ENCODE data around the gene JOSD1. TPM values are rescaled to one million over a fixed set of nuclear protein-coding genes. Genes with fewer than 3 reads are reported as not detected.

Gene JOSD1
- 10 to 100 TPM; 70.0 to 79.0 TPM for total RNA-seq

- Mint-ChIP-seq H3K36me3 (peaks cover 37 to 38% of the 10 kb centered on the region in 2 donors), H3K27ac (peak within 1 kb of the TSS; percentile 80 to 98), H3K9me3 (no peaks in the 10 kb centered on the region)
- peak; percentile 45 to 57 for ATAC-seq
- peak; percentile 98 for DNase-seq (ENCODE audit: low spot score in 2 of 2)
These were observed at the start of gene JOSD1 for GRCh38 chr22:38700789-38701628. TSS of gene JOSD1 (minus strand) at chr22:38700943. CDS start at chr22:38699987, 956 bp downstream.

- peaks cover 34 to 45% of the 10 kb centered on the region in 2 donors for H3K36me3 Mint-ChIP-seq
- no peaks in the 10 kb centered on the region for H3K9me3 Mint-ChIP-seq
- no peak for DNase-seq (ENCODE audit: low spot score in 2 of 2)
- H3K27ac Mint-ChIP-seq: peak overlapping the region in 1 of 2 donors; percentile 98
- no peak for ATAC-seq
These were observed 49.4 kb upstream of the JOSD1 start for GRCh38 chr22:38750104-38750503.

- no peak for ATAC-seq
- H3K27ac Mint-ChIP-seq: peak overlapping the region in 1 of 2 donors; percentile 98
- H3K36me3 Mint-ChIP-seq: peaks cover 25 to 37% of the 10 kb centered on the region in 2 donors
These were observed 47.9 kb upstream of the JOSD1 start for GRCh38 chr22:38748487-38749136.

GRCh38 chr22:38745676-38746460, 45.1 kb upstream of the JOSD1 start:
- H3K36me3 Mint-ChIP-seq: peaks cover 10 to 17% of the 10 kb centered on the region in 2 donors
- no peaks in the 10 kb centered on the region for H3K9me3 Mint-ChIP-seq

More at GRCh38 chr22:38748487-38749136, 47.9 kb upstream of the JOSD1 start:
- no peak for DNase-seq (ENCODE audit: low spot score in 2 of 2)
- H3K9me3 Mint-ChIP-seq: no peaks in the 10 kb centered on the region

GRCh38 chr22:38744981-38745380, 44.2 kb upstream of the JOSD1 start:
- peaks cover 12% of the 10 kb centered on the region in 2 donors for H3K36me3 Mint-ChIP-seq
- ATAC-seq: no peak
- no peak for DNase-seq (ENCODE audit: low spot score in 2 of 2)
- H3K27ac Mint-ChIP-seq: peak overlapping the region; percentile 50 to 65
- H3K9me3 Mint-ChIP-seq: no peaks in the 10 kb centered on the region

More at GRCh38 chr22:38745676-38746460, 45.1 kb upstream of the JOSD1 start:
- ATAC-seq (no peak), DNase-seq (ENCODE audit: low spot score in 2 of 2) (no peak)
- H3K27ac Mint-ChIP-seq: peak overlapping the region; percentile 50 to 65

- H3K36me3 Mint-ChIP-seq: peaks cover 17 to 22% of the 10 kb centered on the region in 2 donors
- ATAC-seq: no peak
- DNase-seq (ENCODE audit: low spot score in 2 of 2): no peak
- peak overlapping the region; percentile 40 to 77 for H3K27ac Mint-ChIP-seq
- H3K9me3 Mint-ChIP-seq: no peaks in the 10 kb centered on the region
These were observed 41.6 kb upstream of the JOSD1 start for GRCh38 chr22:38742176-38742942.

- ATAC-seq: no peak
- peak overlapping the region; percentile 40 to 88 for H3K27ac Mint-ChIP-seq
- peaks cover 17 to 29% of the 10 kb centered on the region in 2 donors for H3K36me3 Mint-ChIP-seq
- DNase-seq (ENCODE audit: low spot score in 2 of 2): no peak
- H3K9me3 Mint-ChIP-seq: no peaks in the 10 kb centered on the region
These were observed 40.8 kb upstream of the JOSD1 start for GRCh38 chr22:38741576-38741975.

- peaks cover 17 to 29% of the 10 kb centered on the region in 2 donors for H3K36me3 Mint-ChIP-seq
- H3K9me3 Mint-ChIP-seq: no peaks in the 10 kb centered on the region
- DNase-seq (ENCODE audit: low spot score in 2 of 2): no peak
- H3K27ac Mint-ChIP-seq: peak overlapping the region; percentile 40 to 88
- ATAC-seq: no peak
These were observed 40.4 kb upstream of the JOSD1 start for GRCh38 chr22:38741166-38741565.

GRCh38 chr22:38740754-38741153, 40.0 kb upstream of the JOSD1 start:
- H3K36me3 Mint-ChIP-seq: peaks cover 17 to 29% of the 10 kb centered on the region in 2 donors
- H3K9me3 Mint-ChIP-seq: no peaks in the 10 kb centered on the region
- H3K27ac Mint-ChIP-seq: peak overlapping the region; percentile 40 to 88
- DNase-seq (ENCODE audit: low spot score in 2 of 2) (no peak), ATAC-seq (no peak)

- no peaks in the 10 kb centered on the region for H3K9me3 Mint-ChIP-seq
- peaks cover 17 to 28% of the 10 kb centered on the region in 2 donors for H3K36me3 Mint-ChIP-seq
- no peak for DNase-seq (ENCODE audit: low spot score in 2 of 2)
- ATAC-seq: no peak
- peak overlapping the region; percentile 72 to 95 for H3K27ac Mint-ChIP-seq
These were observed 39.5 kb upstream of the JOSD1 start for GRCh38 chr22:38740116-38740723.

GRCh38 chr22:38739300-38740055, 38.7 kb upstream of the JOSD1 start:
- no peak for DNase-seq (ENCODE audit: low spot score in 2 of 2)
- peaks cover 17 to 24% of the 10 kb centered on the region in 2 donors for H3K36me3 Mint-ChIP-seq
- no peaks in the 10 kb centered on the region for H3K9me3 Mint-ChIP-seq
- no peak for ATAC-seq
- peak overlapping the region; percentile 72 to 95 for H3K27ac Mint-ChIP-seq

GRCh38 chr22:38738475-38739070, 37.8 kb upstream of the JOSD1 start:
- no peak for DNase-seq (ENCODE audit: low spot score in 2 of 2)
- H3K27ac Mint-ChIP-seq: peak overlapping the region; percentile 94 to 95
- H3K36me3 Mint-ChIP-seq: peaks cover 17 to 24% of the 10 kb centered on the region in 2 donors
- no peaks in the 10 kb centered on the region for H3K9me3 Mint-ChIP-seq
- ATAC-seq: no peak

- H3K9me3 Mint-ChIP-seq: no peaks in the 10 kb centered on the region
- peak overlapping the region; percentile 94 to 95 for H3K27ac Mint-ChIP-seq
- ATAC-seq: peak in 1 of 2 donors; percentile 18
- H3K36me3 Mint-ChIP-seq: peaks cover 17 to 22% of the 10 kb centered on the region in 2 donors
- DNase-seq (ENCODE audit: low spot score in 2 of 2): no peak
These were observed 36.7 kb upstream of the JOSD1 start for GRCh38 chr22:38737302-38738060.

GRCh38 chr22:38736257-38736570, 35.5 kb upstream of the JOSD1 start:
- no peak for ATAC-seq
- Mint-ChIP-seq H3K27ac (peak overlapping the region; percentile 94 to 95), H3K9me3 (no peaks in the 10 kb centered on the region), H3K36me3 (peaks cover 10 to 18% of the 10 kb centered on the region in 2 donors)
- DNase-seq (ENCODE audit: low spot score in 2 of 2): no peak

All from activated naive CD4-positive, alpha-beta T cell treated with anti-CD3 and anti-CD28 coated beads, Interleukin-2, amount 50 U/mL, for 72 hours (primary cell).